IPS-18a (cell line): ENCODE results near the gene S100A9.

Experiments
- H3K27ac ChIP-seq: one replicate; pipeline ENCODE4 v1.5.1; 2013; ENCODE audit warnings: low read length
- H3K27me3 ChIP-seq: one replicate; pipeline ENCODE4 v1.6.1; 2013; ENCODE audit warnings: mild to moderate bottlenecking, low read length; ENCODE audit not compliant: control insufficient read depth, insufficient read depth
- H3K36me3 ChIP-seq: one replicate; pipeline ENCODE4 v1.6.1; 2013; ENCODE audit warnings: low read depth, low read length; ENCODE audit not compliant: control insufficient read depth
- H3K4me1 ChIP-seq: one replicate; pipeline ENCODE4 v1.6.1; 2013; ENCODE audit warnings: low read depth, low read length; ENCODE audit not compliant: control insufficient read depth
- H3K4me3 ChIP-seq: one replicate; pipeline ENCODE4 v1.5.1; 2013; ENCODE audit warnings: low read length
- H3K9ac ChIP-seq: one replicate; pipeline ENCODE4 v1.6.1; 2013; ENCODE audit warnings: mild to moderate bottlenecking, low read length, moderate library complexity
- H3K9me3 ChIP-seq: one replicate; pipeline ENCODE4 v1.6.1; 2013; ENCODE audit warnings: low read depth, low read length; ENCODE audit not compliant: control insufficient read depth

Gene S100A9

DNA sequence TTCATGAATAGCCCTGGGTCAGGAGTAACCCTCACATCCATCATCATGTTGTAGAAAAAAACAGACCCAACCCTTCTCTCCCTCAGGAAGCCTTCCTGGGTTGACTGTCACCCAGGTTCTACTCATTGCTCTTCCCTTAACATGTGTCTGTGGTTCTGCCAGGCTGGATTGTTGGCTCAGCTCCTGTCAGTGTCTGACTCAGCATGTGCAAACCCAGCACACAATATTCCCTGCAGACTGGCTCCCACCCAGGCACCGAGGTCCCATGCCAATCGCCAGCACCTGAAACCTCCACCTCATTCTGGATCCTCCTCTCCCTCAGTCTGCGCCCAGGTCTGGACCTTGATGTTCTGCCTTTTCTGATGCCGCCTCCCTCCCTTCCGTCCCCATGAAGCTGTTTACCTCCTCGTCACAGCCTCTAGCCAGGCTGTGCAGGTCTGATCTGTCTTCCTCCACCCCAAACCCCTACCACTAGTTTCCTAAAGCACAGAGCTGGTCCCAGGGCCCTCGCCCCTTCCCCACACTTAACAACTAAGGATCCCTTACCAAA lies 37.6 kb downstream of the S100A9 start:
- no peak overlapping the region for H3K9ac ChIP-seq
- H3K4me1 ChIP-seq: no peaks in the 10 kb centered on the region
- no peak overlapping the region for H3K27ac ChIP-seq
- no peaks in the 10 kb centered on the region for H3K27me3 ChIP-seq
- H3K36me3 ChIP-seq: no peaks in the 10 kb centered on the region
- H3K9me3 ChIP-seq: no peaks in the 10 kb centered on the region
- H3K4me3 ChIP-seq: no peak overlapping the region

DNA sequence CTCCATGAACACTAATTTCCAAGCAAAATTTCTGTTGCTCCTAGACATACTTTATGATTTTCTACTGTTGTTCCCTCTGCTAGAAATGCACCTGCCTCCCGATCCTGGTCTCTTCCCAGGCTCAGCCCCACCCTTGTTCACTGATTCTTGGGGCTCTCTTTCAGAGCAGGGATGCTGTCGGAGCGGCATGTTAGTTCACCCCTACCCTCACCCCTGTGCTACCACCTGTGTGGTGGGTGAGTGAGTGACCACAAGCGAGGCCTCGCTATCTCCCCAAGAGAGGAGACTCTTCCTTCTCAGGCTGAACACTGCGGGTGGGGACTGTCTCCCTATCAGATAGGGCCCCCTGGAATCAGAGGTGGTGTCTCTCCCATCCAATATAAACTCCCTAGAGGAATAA lies 38.1 kb downstream of the S100A9 start:
- Histone ChIP-seq H3K9me3 (no peaks in the 10 kb centered on the region), H3K4me3 (no peak overlapping the region), H3K4me1 (no peaks in the 10 kb centered on the region), H3K27me3 (no peaks in the 10 kb centered on the region), H3K27ac (no peak overlapping the region), H3K9ac (no peak overlapping the region), H3K36me3 (no peaks in the 10 kb centered on the region)

DNA sequence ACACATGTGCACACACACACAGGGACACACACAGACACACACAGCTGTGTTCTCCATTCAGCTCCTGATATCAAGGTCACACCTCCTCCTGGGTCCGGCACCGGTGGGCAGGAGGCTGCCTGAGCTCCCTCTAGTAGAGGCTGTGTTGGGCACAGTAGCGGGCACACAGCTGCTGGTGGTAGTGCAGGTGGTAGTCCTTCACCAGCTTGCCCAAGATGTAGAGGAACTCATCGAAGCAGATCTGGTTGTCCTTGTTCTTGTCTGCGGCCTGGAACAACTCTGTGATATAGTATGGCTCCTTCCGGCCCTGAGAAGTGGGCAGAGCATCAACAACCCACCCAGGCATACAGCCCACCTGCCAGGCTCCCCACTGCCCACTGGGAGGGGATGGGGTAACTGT lies 38.8 kb downstream of the S100A9 start:
- H3K4me3 ChIP-seq: no peak overlapping the region
- H3K9ac ChIP-seq: no peak overlapping the region
- H3K36me3 ChIP-seq: no peaks in the 10 kb centered on the region
- no peak overlapping the region for H3K27ac ChIP-seq
- no peaks in the 10 kb centered on the region for H3K4me1 ChIP-seq
- H3K9me3 ChIP-seq: no peaks in the 10 kb centered on the region
- no peaks in the 10 kb centered on the region for H3K27me3 ChIP-seq

DNA sequence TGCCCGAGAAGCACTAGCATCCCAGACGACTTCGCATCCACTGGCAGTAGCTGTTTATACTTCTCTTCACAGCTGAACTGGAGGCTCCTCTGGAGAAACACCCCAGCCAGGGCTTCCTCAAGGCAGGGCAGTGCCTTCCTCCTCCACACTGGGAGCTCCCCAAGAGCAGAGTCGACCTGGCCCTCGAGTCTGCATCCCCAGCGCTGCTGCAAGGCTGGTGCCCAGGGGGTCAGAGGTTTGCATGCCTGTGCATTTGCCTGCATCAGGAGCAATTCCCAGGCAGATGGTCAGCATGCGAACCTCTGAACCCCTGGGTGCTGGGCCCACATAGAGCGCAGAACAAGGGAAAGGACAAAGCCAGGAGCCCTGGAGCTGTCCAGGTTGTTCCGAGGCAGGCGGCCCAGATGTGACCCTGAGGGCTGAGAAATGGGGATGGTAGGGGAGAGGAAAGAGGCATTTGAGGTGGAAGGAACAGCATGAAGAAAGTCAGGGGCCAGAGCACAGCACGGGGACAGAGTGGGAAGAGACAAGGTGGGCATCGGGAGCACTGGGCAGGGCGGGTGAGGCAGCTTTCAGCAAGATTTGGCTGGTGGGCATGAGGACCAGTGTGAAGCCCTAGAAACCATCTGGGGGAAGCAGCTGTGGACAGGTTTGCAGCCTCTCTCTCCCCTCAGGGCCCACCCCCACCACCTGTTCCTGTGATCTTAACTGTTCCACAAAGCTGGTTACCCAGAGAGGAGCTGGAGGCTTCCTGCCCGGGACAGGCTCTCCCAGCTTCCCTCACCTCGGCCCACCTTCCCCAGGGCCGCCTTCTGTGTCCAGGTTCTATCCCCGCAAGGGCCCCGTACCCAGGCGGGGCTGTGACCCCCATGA lies 39.6 kb downstream of the S100A9 start:
- no peak overlapping the region for H3K9ac ChIP-seq
- H3K27ac ChIP-seq: no peak overlapping the region
- H3K36me3 ChIP-seq: no peaks in the 10 kb centered on the region
- H3K27me3 ChIP-seq: no peaks in the 10 kb centered on the region
- no peak overlapping the region for H3K4me3 ChIP-seq
- H3K4me1 ChIP-seq: no peaks in the 10 kb centered on the region
- H3K9me3 ChIP-seq: no peaks in the 10 kb centered on the region

DNA sequence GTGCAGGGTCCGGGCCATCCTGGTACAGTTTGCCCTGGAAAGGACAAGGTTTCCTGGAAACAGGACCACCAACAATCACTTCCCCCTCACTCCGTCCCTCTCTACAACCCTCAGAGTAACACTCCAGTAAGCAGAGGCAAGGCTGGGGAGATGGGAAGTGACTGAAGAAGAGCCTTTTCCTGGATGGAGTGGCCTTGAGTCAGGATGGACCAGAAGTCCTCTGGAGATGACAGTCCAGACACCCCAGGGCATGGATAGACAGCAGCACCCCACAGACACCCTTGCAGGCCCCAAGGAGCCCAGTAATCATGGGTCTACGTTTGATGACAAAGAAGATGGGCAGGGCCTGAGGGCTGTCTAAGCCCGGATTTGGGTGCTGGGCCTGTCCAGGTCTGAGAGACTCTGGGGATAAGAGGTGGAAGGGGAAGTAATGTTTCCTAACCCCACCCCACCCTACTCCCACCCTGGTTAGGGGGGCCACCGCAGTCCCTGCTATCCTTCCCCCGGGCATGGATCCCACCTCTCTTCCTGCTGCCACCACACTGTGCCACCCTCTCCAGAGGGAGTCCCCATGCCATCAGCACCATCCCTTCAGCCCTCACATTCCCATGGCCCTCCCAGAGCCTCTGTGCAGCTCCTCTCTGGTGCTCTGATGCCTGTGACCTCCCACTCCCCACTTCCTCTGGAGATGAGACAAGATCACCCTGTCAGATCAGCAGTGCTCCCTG lies 40.4 kb downstream of the S100A9 start:
- Histone ChIP-seq H3K36me3 (no peaks in the 10 kb centered on the region), H3K27me3 (no peaks in the 10 kb centered on the region), H3K9ac (no peak overlapping the region), H3K9me3 (no peaks in the 10 kb centered on the region), H3K4me1 (no peaks in the 10 kb centered on the region), H3K4me3 (no peak overlapping the region), H3K27ac (no peak overlapping the region)

DNA sequence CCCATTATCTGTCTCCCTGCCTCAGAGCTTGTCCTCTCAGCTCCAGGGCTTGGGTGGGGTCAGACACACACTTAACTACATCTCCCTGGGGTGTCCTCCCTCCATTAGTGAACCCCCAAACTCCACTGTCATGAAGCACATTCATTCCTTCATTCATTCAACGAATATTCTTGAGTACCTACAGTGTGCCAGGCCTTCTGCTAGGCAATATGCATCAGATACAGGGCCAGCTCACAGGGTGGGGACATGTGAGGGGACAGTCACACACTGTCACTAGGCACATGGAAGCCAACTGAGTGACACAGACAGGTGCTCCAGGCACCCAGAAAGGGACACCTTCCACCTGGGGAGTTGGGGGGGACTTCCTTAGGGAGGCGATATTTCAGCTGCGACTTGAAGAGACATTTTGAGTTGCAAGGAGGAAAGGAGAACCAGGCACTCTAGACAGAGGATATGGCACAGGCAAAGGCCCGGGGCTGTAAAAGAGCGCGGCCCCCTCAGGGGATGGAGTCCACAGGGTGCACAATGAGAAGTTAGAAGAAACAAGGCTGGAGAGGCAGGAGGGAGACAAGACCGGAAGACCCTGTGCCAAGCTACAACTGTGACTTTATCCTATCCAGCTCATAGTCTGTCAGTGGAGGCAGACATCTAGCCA lies 41.9 kb downstream of the S100A9 start:
- Histone ChIP-seq H3K9me3 (no peaks in the 10 kb centered on the region), H3K27me3 (peaks cover 11% of the 10 kb centered on the region), H3K9ac (no peak overlapping the region), H3K4me3 (no peak overlapping the region), H3K4me1 (peaks cover 3% of the 10 kb centered on the region), H3K36me3 (no peaks in the 10 kb centered on the region), H3K27ac (no peak overlapping the region)

DNA sequence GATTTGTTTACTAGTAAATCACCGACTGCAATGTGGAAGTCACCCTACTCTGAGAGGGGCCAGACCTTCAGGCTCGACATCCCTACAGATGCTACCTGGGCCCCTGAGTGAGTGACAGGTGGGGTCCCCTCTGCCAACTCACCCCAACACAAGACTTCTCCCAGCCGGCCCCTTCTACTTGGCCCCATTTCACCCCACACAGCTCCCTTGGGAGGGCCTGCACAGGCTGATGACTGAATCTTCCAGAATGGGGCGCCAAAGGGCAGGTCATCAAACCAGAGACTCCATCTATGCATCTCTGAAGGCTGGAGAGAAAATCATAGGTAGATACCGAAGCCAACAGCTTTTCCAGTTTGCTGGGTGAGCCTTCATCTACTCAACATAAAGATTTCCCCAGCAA lies 42.6 kb downstream of the S100A9 start:
- peaks cover 13% of the 10 kb centered on the region for H3K27me3 ChIP-seq
- H3K36me3 ChIP-seq: no peaks in the 10 kb centered on the region
- H3K27ac ChIP-seq: no peak overlapping the region
- H3K4me1 ChIP-seq: peaks cover 3% of the 10 kb centered on the region
- no peak overlapping the region for H3K4me3 ChIP-seq
- no peaks in the 10 kb centered on the region for H3K9me3 ChIP-seq
- H3K9ac ChIP-seq: no peak overlapping the region

DNA sequence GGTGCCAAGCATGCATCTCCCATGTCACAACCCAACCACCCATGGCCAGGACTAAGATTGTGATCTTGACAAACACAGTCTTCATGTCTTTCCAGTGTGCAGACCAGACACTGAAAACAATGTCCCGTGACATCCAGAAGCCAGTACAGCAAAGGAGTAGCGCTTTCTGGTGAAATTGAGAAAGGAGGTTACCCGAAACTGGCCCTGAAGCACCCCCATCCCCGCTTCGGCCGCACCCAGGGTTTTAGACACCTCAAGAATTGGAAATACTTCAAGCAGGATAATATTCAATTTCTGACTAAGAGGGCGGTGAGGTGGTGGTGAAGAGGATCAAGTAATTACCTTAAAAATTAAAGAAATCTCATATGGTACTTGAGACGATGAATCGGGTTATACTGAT lies 43.8 kb downstream of the S100A9 start:
- peaks cover 3% of the 10 kb centered on the region for H3K4me1 ChIP-seq
- H3K36me3 ChIP-seq: no peaks in the 10 kb centered on the region
- peaks cover 13% of the 10 kb centered on the region for H3K27me3 ChIP-seq

DNA sequence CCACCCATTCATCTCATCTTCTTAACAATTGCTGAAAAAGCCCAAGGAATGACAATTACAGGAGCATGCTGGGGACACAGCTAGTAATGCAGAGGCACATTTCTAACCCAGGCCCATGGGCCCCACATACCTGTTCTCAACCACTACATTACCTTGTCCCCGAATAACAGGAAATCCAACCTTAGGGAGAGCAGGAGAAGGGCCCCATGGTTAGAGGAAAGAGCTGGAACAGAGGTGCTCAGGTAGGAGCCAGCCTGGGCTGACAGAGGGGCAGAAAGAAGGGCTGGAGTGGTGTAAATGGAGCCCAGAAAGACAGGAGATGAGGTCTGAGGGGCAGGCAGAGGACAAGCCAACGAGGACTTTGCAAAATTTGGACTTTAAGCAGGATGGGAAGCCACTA lies 44.6 kb downstream of the S100A9 start:
- Histone ChIP-seq H3K36me3 (no peaks in the 10 kb centered on the region), H3K9me3 (no peaks in the 10 kb centered on the region), H3K4me1 (peaks cover 3% of the 10 kb centered on the region), H3K4me3 (no peak overlapping the region), H3K27me3 (peaks cover 13% of the 10 kb centered on the region), H3K9ac (no peak overlapping the region), H3K27ac (no peak overlapping the region)

More for the DNA sequence above, 43.8 kb downstream of the S100A9 start:
- H3K9ac ChIP-seq: no peak overlapping the region
- no peak overlapping the region for H3K27ac ChIP-seq
- H3K4me3 ChIP-seq: no peak overlapping the region
- H3K9me3 ChIP-seq: no peaks in the 10 kb centered on the region

DNA sequence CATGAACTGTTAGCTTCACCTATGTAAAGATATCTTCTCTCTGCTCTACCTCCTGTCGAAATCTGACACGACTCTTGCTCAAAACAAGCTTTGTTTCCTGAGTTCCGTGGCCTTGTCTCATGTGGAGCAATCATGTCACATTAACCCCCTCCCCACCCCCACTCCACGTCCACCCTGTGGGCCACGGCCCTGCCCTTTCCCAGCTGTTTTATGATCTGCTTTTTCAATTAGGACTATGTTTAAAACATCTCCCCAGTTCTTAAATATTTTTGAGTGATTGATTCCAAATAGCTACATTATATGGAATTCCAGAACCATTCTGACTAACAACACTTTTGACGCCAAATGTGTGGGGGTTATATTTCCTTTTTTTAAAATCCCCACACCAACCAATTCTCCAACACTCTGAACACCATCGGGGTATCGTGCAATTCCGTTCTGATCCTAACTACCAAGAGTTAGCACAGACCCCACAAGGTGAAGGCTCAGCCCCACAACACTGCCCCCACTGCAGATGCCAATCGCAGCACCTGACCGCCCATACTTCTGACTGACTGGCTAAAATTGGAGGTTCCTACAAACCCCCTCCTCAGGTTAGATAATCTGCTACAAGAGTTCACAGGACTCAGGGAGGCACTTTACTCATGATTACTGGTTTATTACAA lies 45.9 kb downstream of the S100A9 start:
- H3K27me3 ChIP-seq: peaks cover 13% of the 10 kb centered on the region

DNA sequence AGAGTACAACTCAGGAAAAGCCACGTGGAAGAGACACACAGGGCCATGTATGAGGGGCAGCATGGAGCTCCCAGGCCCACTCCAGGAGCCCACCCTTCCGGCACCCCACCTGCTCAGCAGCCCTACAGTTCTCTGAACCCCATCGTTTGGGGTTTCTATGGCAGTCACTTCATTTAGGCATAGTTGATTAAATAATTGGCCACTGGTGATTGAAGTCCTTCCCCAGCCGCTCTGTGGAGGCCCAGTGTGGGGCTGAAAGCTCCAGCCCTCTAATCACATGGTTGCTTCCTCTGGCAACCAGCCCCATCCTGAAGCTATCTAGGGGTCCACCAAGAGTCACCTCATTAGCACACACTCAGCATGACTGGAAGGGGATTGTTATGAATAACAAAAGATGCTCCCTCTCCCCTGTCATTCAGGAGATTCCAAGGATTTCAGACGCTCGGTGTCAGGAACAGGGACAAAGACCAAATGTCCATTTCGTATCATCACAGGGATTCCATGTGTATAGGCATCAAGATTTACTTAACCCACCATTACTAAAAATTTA lies 46.5 kb downstream of the S100A9 start:
- no peaks in the 10 kb centered on the region for H3K9me3 ChIP-seq
- H3K27ac ChIP-seq: no peak overlapping the region
- H3K4me1 ChIP-seq: peaks cover 3% of the 10 kb centered on the region
- no peaks in the 10 kb centered on the region for H3K36me3 ChIP-seq
- no peak overlapping the region for H3K9ac ChIP-seq
- H3K27me3 ChIP-seq: peaks cover 13% of the 10 kb centered on the region
- H3K4me3 ChIP-seq: no peak overlapping the region

More for the DNA sequence above, 45.9 kb downstream of the S100A9 start:
- Histone ChIP-seq H3K9ac (no peak overlapping the region), H3K4me3 (no peak overlapping the region), H3K4me1 (peaks cover 3% of the 10 kb centered on the region), H3K36me3 (no peaks in the 10 kb centered on the region), H3K27ac (no peak overlapping the region), H3K9me3 (no peaks in the 10 kb centered on the region)
